OCI-LY3 (cell line): ENCODE results near the gene KLHL15.
"Not testable (repeated sequence)": the region's sequence is repeated elsewhere in the genome, so short reads cannot be mapped to it uniquely, and the experiment has no call there.

Experiments used
- EZH2phosphoT487 ChIP-seq: fragments of 200-600 bp; shearing (Covaris generic); IDR thresholded peaks from 2 replicates; pipeline ENCODE4 v1.6.1; 2018; ENCODE audit warnings: antibody characterized with exemption, mixed run types, low read depth
- TF ChIP-seq, protein P1 (sequence below): fragments of 200-600, 300-600 bp; sonication (generic); IDR thresholded peaks from 2 replicates; pipeline ENCODE4 v1.5.1; 2014; ENCODE audit warnings: antibody characterized with exemption, low read length, low read depth

DNA sequence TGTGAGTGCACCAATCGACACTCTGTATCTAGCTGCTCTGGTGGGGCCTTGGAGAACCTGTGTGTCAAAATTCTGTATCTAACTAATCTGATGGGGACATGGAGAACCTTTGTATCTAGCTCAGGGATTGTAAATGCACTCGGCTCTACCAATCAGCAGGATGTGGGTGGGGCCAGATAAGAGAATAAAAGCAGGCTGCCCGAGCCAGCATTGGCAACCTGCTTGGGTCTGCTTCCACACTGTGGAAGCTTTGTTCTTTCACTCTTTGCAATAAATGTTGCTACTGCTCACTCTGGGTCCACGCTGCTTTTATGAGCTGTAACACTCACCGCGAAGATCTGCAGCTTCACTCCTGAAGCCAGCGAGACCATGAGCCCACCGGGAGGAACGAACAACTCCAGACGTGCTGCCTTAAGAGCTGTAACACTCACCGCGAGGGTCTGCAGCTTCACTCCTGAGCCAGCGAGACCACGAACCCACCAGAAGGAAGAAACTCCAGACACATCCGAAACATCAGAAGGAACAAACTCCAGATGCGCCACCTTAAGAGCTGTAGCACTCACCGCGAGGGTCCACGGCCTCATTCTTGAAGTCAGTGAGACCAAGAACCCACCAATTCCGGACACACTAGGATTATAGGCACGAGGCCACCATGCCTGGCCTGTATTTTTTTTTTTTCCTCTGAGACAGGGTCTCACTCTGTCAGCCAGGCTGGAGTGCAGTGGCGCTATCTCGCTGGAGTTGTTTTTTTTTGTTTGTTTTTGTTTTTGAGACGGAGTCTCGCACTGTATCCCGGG is 23.7 kb upstream of the KLHL15 start:
- TF ChIP-seq, protein P1, sequence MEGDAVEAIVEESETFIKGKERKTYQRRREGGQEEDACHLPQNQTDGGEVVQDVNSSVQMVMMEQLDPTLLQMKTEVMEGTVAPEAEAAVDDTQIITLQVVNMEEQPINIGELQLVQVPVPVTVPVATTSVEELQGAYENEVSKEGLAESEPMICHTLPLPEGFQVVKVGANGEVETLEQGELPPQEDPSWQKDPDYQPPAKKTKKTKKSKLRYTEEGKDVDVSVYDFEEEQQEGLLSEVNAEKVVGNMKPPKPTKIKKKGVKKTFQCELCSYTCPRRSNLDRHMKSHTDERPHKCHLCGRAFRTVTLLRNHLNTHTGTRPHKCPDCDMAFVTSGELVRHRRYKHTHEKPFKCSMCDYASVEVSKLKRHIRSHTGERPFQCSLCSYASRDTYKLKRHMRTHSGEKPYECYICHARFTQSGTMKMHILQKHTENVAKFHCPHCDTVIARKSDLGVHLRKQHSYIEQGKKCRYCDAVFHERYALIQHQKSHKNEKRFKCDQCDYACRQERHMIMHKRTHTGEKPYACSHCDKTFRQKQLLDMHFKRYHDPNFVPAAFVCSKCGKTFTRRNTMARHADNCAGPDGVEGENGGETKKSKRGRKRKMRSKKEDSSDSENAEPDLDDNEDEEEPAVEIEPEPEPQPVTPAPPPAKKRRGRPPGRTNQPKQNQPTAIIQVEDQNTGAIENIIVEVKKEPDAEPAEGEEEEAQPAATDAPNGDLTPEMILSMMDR: not testable (repeated sequence)
- TF ChIP-seq EZH2phosphoT487: not testable (repeated sequence)
